ENCODE data around the gene BLOC1S2. TPM values are rescaled to one million over a fixed set of nuclear protein-coding genes. Genes with fewer than 3 reads are reported as not detected.

The BLOC1S2 gene
- total RNA-seq, 1 donor from 2014 or later, result 18.2 TPM

DNA sequence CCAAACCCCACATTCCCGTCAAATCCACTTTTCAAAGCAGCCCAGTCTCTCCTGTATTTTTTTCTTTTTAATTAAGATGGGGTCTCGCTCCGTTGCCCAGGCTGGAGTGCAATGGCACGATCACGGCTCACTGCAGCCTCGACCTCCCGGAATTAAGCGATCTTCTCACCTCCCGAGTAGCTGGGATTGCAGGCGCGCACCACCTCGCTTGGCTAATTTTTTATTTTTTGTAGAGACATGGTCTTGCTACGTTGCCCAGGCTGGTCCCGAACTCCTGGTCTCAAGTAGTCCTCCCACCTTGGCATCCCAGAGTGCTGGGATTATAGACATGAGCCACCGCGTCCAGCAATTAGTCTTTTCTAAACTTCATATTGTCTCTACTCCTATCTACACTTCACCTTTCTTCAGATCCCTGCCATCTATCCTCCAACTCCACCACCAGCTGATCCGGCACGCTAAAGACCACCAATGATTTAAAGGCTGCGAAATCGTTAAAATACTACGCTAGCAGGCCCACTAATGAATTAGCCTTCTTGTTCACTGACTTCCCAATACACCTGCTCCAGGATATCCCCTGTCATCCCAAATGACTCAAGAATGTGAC lies 56.6 kb downstream of the BLOC1S2 start:
- intact Hi-C loops (cut with micrococcal nuclease), result no loop called here

DNA sequence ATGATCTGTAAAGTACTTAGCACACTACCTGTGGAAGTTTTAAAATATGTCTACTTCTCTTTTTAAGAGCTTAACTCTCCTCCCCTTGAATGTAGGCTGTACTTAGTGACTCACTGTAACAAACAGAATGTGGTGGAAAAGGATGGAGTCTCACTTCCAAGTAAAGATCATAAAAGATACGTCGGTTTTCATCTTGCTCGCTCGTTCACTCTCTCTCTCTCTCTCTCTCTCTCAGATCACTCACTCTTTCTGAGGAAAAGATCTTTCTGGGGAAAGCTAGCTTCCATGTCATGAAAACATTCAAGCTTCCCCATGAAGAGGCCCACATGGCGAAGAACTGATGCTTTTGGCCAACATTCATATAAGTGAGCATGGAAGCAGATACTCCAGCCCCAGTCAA lies 62.6 kb downstream of the BLOC1S2 start:
- intact Hi-C loops (cut with micrococcal nuclease), result no loop called here
- ATAC-seq, result no peak

More for the DNA sequence above, 56.6 kb downstream of the BLOC1S2 start:
- peak; percentile 4 for ATAC-seq
- DNase-seq, result no peak

More for the DNA sequence above, 62.6 kb downstream of the BLOC1S2 start:
- DNase-seq, result no peak

Other genes starting within 250 kb of the BLOC1S2 start
- gene CPN1, start 204.8 kb downstream of the BLOC1S2 start, total RNA-seq, result not detected
- 7.8 TPM for gene ERLIN1, start 100.7 kb downstream of the BLOC1S2 start, total RNA-seq
- 10.3 TPM for gene CHUK, start 57.1 kb downstream of the BLOC1S2 start, total RNA-seq
- gene CWF19L1, start 19.0 kb downstream of the BLOC1S2 start, total RNA-seq, result 13.0 TPM
- gene PKD2L1, start 43.5 kb upstream of the BLOC1S2 start, total RNA-seq, result not detected
- gene SCD, start 60.6 kb upstream of the BLOC1S2 start, total RNA-seq, result 13.2 TPM
- gene WNT8B, start 176.3 kb upstream of the BLOC1S2 start, total RNA-seq, result not detected
- gene SEC31B, start 233.2 kb upstream of the BLOC1S2 start, total RNA-seq, result 8.5 TPM
- 451 TPM for gene NDUFB8, start 243.2 kb upstream of the BLOC1S2 start, total RNA-seq
- gene HIF1AN, start 249.3 kb upstream of the BLOC1S2 start, total RNA-seq, result 54.6 TPM